WERI-Rb-1 (cell line): Measurements from ENCODE around the gene CYP26A1.
A peak's percentile ranks its signal among the peaks of the same experiment; 100 is the strongest.

Experiments used
- DNase-seq: peaks from one replicate; pipeline ENCODE4 v3.0.0-alpha.2; 2020
- H3K27ac ChIP-seq: fragments of 250-450 bp; sonication (Bioruptor Pico); 2 replicates; pipeline ENCODE4 v1.5.1; 2020; ENCODE audit warnings: mild to moderate bottlenecking, moderate library complexity
- H3K27me3 ChIP-seq: fragments of 250-450 bp; sonication (Bioruptor Pico); 2 replicates; pipeline ENCODE4 v1.5.1; 2021; ENCODE audit warnings: mild to moderate bottlenecking, low read depth, moderate library complexity; ENCODE audit not compliant: insufficient read depth, severe bottlenecking
- H3K36me3 ChIP-seq: fragments of 250-450 bp; sonication (Bioruptor Pico); 2 replicates; pipeline ENCODE4 v1.5.1; 2020; ENCODE audit warnings: mild to moderate bottlenecking, moderate library complexity
- H3K4me3 ChIP-seq: 2 replicates; pipeline ENCODE4 v1.5.1; 2011; ENCODE audit warnings: low read depth, mild to moderate bottlenecking, control low read depth, low read length
- H3K9me3 ChIP-seq: fragments of 250-450 bp; sonication (Bioruptor Pico); 2 replicates; pipeline ENCODE4 v1.5.1; 2021; ENCODE audit warnings: mild to moderate bottlenecking, moderate library complexity; ENCODE audit not compliant: severe bottlenecking
- CTCF ChIP-seq: IDR thresholded peaks from 2 replicates; pipeline ENCODE4 v1.5.1; 2011; ENCODE audit warnings: low read depth, mild to moderate bottlenecking, control low read depth, inconsistent platforms, low read length

The CYP26A1 gene

GRCh38 chr10:93073539-93074146 lies at the start of gene CYP26A1:
Gene CYP26A1 (plus strand): TSS chr10:93073893. CDS start chr10:93073935, 42 bp downstream.
- Histone ChIP-seq H3K27ac (no peak within 1 kb of the TSS), H3K27me3 (peaks cover 75% of the 10 kb centered on the region), H3K36me3 (no peaks in the 10 kb centered on the region), H3K9me3 (no peaks in the 10 kb centered on the region), H3K4me3 (peak within 1 kb of the TSS; percentile 43)
- no peak for DNase-seq
- TF ChIP-seq CTCF: no peak

GRCh38 chr10:93026072-93026471 lies 47.6 kb upstream of the CYP26A1 start:
- Histone ChIP-seq H3K27me3 (no peaks in the 10 kb centered on the region), H3K4me3 (no peak overlapping the region), H3K27ac (no peak overlapping the region), H3K9me3 (no peaks in the 10 kb centered on the region), H3K36me3 (no peaks in the 10 kb centered on the region)
- DNase-seq: no peak
- no peak for TF ChIP-seq CTCF

- Histone ChIP-seq H3K27ac (no peak overlapping the region), H3K36me3 (no peaks in the 10 kb centered on the region), H3K9me3 (no peaks in the 10 kb centered on the region), H3K4me3 (no peak overlapping the region), H3K27me3 (no peaks in the 10 kb centered on the region)
- no peak for DNase-seq
- no peak for TF ChIP-seq CTCF
Observed at GRCh38 chr10:93027508-93027907, 46.2 kb upstream of the CYP26A1 start.

- Histone ChIP-seq H3K9me3 (no peaks in the 10 kb centered on the region), H3K27me3 (no peaks in the 10 kb centered on the region), H3K27ac (no peak overlapping the region), H3K36me3 (no peaks in the 10 kb centered on the region), H3K4me3 (no peak overlapping the region)
- no peak for DNase-seq
- no peak for TF ChIP-seq CTCF
Observed at GRCh38 chr10:93028883-93029282, 44.8 kb upstream of the CYP26A1 start.

GRCh38 chr10:93030409-93030808 lies 43.3 kb upstream of the CYP26A1 start:
- DNase-seq: no peak
- no peaks in the 10 kb centered on the region for H3K27me3 ChIP-seq
- no peak overlapping the region for H3K27ac ChIP-seq
- H3K4me3 ChIP-seq: no peak overlapping the region
- H3K36me3 ChIP-seq: no peaks in the 10 kb centered on the region
- TF ChIP-seq CTCF: no peak
- H3K9me3 ChIP-seq: no peaks in the 10 kb centered on the region
